Type B pancreatic cell (in vitro differentiated cells): ENCODE measurements around the gene MSI2. TPM values are rescaled to one million over a fixed set of nuclear protein-coding genes. Genes with fewer than 3 reads are reported as not detected.

ENCODE experiments used
- DNase-seq: peaks from one replicate; pipeline ENCODE4 v3.0.0; 2021; ENCODE audit warnings: mixed read lengths; ENCODE audit not compliant: unreplicated experiment; ENCODE audit errors: extremely low spot score
- H3K27ac Mint-ChIP-seq: 2 replicates; pipeline ENCODE4 v1.8.0; 2021; ENCODE audit warnings: mild to moderate bottlenecking, mixed read lengths
- H3K27me3 Mint-ChIP-seq: 2 replicates; pipeline ENCODE4 v1.8.0; 2021; ENCODE audit warnings: mixed read lengths
- H3K36me3 Mint-ChIP-seq: 2 replicates; pipeline ENCODE4 v1.8.0; 2021; ENCODE audit warnings: mixed read lengths
- H3K4me1 Mint-ChIP-seq: one replicate; pipeline ENCODE4 v1.8.0; 2021; ENCODE audit warnings: mixed read lengths; ENCODE audit not compliant: unreplicated experiment
- H3K4me3 Mint-ChIP-seq: 2 replicates; pipeline ENCODE4 v1.8.0; 2021; ENCODE audit warnings: mild to moderate bottlenecking, mixed read lengths
- H3K9me3 Mint-ChIP-seq: 2 replicates; pipeline ENCODE4 v1.8.0; 2021; ENCODE audit warnings: mixed read lengths
- CTCF ChIP-seq: fragments of 200-600 bp; sonication (generic); conservative IDR thresholded peaks from 2 replicates; pipeline ENCODE4 v1.5.0; 2021; ENCODE audit warnings: antibody characterized with exemption, mild to moderate bottlenecking
- total RNA-seq: library from RNA; stranded (reverse); gene quantifications from 2 replicates; pipeline ENCODE4 v1.2.1, GENCODE V29; 2021; ENCODE audit warnings: low replicate concordance

MSI2 gene
- total RNA-seq, 1 donor from 2014 or later: 158 TPM

DNA sequence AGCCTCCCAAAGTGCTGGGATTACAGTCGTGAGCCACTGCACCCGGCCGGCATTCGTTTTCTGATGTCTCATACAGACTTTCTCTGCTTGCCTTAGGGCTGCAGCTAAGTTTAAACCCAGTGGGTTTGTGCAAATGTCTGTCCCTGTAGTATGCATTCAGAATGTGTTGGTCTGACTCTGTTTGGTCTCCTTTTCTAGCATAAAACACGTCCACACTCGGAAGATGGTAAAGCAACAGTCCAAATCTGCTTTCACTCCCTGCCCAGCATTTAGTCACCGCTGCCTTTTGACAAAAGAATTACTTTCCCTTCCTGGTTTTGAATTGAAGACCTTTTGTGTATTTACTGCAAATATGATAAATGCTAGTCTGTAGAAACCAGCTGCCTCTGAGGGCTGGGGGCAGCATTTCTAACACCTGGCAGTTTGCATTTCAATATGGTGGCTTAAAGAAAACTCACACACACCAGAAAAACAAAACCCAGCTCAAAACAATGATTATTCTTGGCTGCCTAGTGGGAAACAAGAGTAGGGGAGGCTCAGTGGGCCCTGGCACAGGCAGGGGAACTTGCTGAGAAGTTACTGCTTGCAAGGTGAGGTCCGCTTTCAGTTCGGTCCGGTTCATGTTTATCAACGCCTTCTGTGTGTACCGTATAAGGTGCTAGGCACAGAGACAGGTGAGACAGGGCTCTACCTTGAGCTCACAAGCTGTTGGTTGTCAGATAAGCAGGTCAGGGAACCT lies 56.9 kb downstream of the MSI2 start:
- H3K27ac Mint-ChIP-seq: peak overlapping the region; percentile 30
- H3K9me3 Mint-ChIP-seq: no peaks in the 10 kb centered on the region
- H3K4me3 Mint-ChIP-seq: no peak overlapping the region
- no peaks in the 10 kb centered on the region for H3K27me3 Mint-ChIP-seq
- no peak for DNase-seq
- peaks cover 35% of the 10 kb centered on the region for H3K4me1 Mint-ChIP-seq
- peaks cover 30% of the 10 kb centered on the region for H3K36me3 Mint-ChIP-seq
- TF ChIP-seq CTCF: no peak

- no peaks in the 10 kb centered on the region for H3K9me3 Mint-ChIP-seq
- no peak overlapping the region for H3K27ac Mint-ChIP-seq
- peaks cover 35% of the 10 kb centered on the region for H3K36me3 Mint-ChIP-seq
- DNase-seq: no peak
- H3K4me3 Mint-ChIP-seq: no peak overlapping the region
- no peaks in the 10 kb centered on the region for H3K27me3 Mint-ChIP-seq
- H3K4me1 Mint-ChIP-seq: peaks cover 35% of the 10 kb centered on the region
- TF ChIP-seq CTCF: no peak
Observed at GRCh38 chr17:57315061-57316015, 59.0 kb downstream of the MSI2 start.

DNA sequence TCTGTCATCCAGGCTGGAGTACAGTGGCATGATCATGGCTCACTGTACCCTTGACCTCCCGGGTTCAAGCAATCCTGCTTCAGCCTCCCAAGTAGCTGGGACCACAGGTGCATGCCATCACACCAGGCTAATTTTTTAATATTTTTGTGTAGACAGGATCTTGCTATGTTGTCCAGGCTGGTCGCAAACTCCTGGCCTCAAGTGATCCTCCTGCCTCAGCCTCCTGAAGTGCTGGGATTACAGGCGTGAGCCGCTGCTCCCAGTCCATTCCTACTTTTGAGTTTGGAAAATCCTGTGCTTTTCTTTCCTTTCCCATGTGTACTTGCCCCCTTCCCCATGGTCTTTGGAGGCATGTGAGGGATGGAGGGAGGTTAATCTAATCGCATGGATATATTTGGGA lies 60.0 kb downstream of the MSI2 start:
- no peaks in the 10 kb centered on the region for H3K27me3 Mint-ChIP-seq
- H3K27ac Mint-ChIP-seq: no peak overlapping the region
- H3K4me3 Mint-ChIP-seq: no peak overlapping the region
- no peaks in the 10 kb centered on the region for H3K9me3 Mint-ChIP-seq
- peaks cover 30% of the 10 kb centered on the region for H3K36me3 Mint-ChIP-seq
- no peak for TF ChIP-seq CTCF
- DNase-seq: no peak
- H3K4me1 Mint-ChIP-seq: peaks cover 29% of the 10 kb centered on the region

DNA sequence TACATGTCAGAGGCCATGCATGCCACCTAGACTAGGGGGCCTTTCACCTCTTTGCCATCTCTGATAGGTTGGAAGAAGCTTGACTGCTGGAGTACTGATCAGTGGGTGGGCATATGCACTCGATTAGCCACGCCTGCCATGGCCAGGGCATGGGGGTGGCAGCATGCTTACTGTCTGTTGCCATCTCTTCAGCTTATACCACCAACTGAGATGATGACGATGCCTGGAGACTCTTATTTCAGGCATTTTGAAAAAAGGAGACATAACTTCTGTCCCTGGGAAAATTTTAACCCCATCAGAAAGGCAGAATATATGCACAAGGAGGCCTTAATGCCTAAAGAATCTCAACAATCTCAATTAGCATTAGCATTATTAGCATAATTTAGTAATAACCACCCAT lies 60.8 kb downstream of the MSI2 start:
- Mint-ChIP-seq H3K27ac (no peak overlapping the region), H3K4me1 (peaks cover 29% of the 10 kb centered on the region), H3K36me3 (peaks cover 30% of the 10 kb centered on the region), H3K9me3 (no peaks in the 10 kb centered on the region), H3K4me3 (no peak overlapping the region), H3K27me3 (no peaks in the 10 kb centered on the region)
- DNase-seq: no peak
- no peak for TF ChIP-seq CTCF

- Mint-ChIP-seq H3K27ac (no peak overlapping the region), H3K27me3 (no peaks in the 10 kb centered on the region), H3K4me1 (peaks cover 20% of the 10 kb centered on the region), H3K4me3 (no peak overlapping the region), H3K9me3 (no peaks in the 10 kb centered on the region), H3K36me3 (peaks cover 26% of the 10 kb centered on the region)
- no peak for DNase-seq
- no peak for TF ChIP-seq CTCF
Observed at GRCh38 chr17:57318913-57319312, 62.6 kb downstream of the MSI2 start.
